OCI-LY3 (cell line): Measurements from ENCODE around the gene DOP1A.

Experiments
- EZH2phosphoT487 ChIP-seq: fragments of 200-600 bp; shearing (Covaris generic); IDR thresholded peaks from 2 replicates; pipeline ENCODE4 v1.6.1; 2018; ENCODE audit warnings: antibody characterized with exemption, mixed run types, low read depth
- TF ChIP-seq, protein P1 (sequence below): fragments of 200-600, 300-600 bp; sonication (generic); IDR thresholded peaks from 2 replicates; pipeline ENCODE4 v1.5.1; 2014; ENCODE audit warnings: antibody characterized with exemption, low read length, low read depth

DNA sequence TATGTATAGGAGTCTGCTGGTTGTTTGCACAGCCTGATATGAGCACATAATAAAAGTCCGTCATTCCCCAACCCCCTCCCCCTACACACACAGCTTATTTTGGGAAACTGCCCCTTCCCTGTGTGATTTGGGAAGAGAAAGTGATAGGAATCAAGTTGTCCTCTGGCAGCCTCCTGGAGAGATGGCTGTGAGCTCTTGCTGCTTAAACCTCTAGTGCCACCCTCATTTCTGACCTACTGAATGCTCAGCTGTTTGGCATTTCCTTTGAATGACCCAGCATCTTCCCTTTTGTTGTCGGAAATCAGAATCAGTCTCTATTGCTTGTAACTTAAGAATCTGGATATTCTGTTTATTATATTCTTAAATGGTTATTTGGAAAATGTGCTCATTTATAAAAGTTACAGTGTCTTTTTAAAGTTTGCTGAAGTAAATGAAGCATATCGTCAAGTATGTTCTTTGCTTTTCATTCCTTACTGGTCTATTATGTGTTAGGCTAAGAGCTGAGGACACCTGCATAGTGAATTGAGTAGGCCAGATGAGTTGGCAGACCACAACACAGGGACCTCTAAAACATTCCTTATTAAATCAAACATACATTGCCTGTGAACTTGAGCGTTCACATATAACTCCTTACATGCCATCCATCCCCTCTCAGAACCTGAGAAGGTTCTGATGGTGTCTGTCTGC, 131.2 kb downstream of the DOP1A start:
- TF ChIP-seq, protein P1, sequence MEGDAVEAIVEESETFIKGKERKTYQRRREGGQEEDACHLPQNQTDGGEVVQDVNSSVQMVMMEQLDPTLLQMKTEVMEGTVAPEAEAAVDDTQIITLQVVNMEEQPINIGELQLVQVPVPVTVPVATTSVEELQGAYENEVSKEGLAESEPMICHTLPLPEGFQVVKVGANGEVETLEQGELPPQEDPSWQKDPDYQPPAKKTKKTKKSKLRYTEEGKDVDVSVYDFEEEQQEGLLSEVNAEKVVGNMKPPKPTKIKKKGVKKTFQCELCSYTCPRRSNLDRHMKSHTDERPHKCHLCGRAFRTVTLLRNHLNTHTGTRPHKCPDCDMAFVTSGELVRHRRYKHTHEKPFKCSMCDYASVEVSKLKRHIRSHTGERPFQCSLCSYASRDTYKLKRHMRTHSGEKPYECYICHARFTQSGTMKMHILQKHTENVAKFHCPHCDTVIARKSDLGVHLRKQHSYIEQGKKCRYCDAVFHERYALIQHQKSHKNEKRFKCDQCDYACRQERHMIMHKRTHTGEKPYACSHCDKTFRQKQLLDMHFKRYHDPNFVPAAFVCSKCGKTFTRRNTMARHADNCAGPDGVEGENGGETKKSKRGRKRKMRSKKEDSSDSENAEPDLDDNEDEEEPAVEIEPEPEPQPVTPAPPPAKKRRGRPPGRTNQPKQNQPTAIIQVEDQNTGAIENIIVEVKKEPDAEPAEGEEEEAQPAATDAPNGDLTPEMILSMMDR, result no peak
- TF ChIP-seq EZH2phosphoT487, result no peak
